ENCODE measurements around the gene DDX39A.
"Not testable (repeated sequence)": the region's sequence is repeated elsewhere in the genome, so short reads cannot be mapped to it uniquely, and the experiment has no call there.

Gene DDX39A

DNA sequence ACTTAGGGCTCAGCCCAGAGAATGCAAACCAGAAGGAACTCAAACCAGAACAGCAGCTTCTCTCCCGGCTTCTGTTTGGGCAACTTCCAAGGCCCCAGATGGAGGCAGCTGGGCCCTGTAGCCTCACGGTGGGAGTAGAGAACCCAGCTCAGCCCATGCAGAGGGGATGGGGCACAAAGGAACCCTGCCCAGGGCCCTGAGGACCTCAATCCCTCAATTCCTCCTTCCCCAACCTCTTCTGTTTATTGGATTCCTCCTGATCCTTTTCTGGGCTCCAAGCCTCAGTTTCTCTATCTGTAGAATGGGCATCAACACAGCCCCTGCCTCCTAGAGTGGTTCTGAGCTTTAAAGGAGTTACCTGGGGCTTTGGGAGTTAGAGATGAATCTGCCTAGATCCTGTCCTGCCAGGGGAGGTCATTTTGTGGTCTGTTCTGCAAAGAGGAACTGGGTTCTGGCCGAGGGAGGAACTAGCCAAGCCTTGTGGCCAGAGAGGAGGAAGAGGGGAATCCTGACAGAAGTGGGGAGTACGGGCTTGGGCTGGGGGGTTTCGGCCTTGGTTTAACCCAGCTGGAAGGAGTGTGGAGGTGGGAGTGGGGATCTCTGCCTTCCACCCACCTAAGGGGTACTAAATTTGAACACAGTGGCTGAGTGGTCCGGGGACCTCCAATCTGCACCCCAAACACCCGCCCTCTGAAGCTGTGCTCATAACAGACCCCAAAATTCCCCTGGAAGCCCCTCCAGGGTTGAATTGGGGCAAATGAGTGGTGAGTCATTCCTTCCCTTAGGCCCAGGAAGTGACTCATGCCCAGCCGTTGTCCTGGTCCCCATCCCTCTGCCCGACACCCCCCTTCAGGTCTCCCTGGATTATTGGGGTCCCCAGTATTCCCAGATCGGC lies 35.2 kb downstream of the DDX39A start:
- DNase-seq, result peak; percentile 86

- peak; percentile 93 for DNase-seq
Observed at GRCh38 chr19:14381689-14382474, 37.3 kb downstream of the DDX39A start.

- DNase-seq, result peak; percentile 19
Observed at GRCh38 chr19:14379294-14380065, 39.7 kb downstream of the DDX39A start.

DNA sequence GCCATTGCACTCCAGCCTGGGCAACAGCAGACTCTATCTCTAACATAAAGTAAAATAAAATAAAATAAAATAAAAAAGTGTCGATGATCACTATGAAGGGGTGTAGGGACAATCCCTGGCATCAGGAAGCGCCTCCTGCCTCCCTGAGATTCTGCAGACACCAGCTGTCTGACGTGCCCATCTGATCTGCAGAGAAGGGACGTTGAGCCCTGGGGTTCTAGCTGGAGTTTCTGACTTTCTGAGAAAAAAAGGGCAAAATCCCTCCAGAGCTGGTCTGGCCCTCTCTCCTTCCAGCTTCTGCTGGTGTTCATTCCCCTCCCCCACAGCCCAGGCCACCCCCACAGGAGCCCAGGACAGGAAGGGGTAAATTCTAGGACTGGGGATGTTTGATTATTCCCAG lies 40.3 kb downstream of the DDX39A start:
- no peak for DNase-seq

DNA sequence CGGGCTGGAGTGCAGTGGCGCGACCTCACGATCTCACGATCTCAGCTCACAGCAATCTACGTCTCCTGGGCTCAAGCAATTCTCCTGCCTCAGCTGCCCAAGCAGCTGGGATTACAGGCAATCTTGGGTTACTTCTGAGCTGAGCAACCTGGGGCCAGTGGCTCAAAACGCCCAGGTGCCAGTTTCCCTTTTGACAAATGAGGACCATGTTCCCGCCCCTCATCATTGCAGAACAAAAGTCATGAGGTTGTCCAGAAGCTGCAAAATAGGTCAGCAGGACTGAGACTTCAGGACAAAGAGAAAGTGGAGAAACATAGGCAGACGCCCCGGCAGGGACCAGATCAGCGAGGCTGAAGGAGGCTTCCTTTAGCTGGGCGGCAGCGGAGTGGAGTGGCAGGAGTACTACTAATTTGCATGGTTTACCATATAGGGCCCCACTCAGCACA lies 41.2 kb downstream of the DDX39A start:
- peak; percentile 1 for DNase-seq

DNA sequence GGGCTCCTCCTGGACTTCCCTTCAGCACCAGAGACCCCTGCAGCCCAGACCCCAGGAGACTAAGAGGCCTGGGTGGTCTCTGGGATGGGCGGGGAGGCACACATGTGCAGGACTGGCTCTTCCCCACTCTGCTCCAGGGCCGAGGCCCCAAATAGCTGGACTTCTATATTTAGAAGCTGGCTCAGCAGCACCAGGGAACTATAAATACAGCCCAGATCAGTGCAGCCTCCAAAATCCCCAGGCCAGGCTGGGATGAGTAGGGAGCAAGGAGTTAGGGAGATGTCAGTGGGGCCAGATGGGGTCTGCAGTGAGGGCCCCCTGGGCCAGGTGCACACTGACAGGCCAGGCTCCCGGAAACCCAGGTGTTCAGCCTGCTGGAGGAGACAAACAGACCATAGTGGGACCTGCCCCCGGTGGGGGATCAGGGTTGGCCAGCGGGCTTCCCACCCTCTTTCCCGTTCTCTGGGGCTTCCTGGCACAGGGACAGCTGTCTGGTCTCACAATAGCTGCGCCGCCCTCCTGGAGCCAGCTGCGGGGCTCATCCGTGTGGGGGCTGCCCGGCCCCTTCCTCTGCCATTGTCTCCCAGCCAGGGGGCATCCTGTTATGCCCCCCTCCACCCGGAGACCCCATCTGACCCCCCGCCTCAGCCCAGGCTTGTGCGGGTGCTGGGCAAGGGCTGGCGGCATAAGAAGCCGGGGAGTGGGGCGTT lies 43.4 kb downstream of the DDX39A start:
- DNase-seq, result no peak

GRCh38 chr19:14375055-14375581 lies 44.0 kb downstream of the DDX39A start:
- peak; percentile 98 for DNase-seq

GRCh38 chr19:14374313-14374712 lies 44.8 kb downstream of the DDX39A start:
- peak; percentile 52 for DNase-seq

- DNase-seq, result peak; percentile 53
Observed at GRCh38 chr19:14372384-14373077, 46.6 kb downstream of the DDX39A start.

DNA sequence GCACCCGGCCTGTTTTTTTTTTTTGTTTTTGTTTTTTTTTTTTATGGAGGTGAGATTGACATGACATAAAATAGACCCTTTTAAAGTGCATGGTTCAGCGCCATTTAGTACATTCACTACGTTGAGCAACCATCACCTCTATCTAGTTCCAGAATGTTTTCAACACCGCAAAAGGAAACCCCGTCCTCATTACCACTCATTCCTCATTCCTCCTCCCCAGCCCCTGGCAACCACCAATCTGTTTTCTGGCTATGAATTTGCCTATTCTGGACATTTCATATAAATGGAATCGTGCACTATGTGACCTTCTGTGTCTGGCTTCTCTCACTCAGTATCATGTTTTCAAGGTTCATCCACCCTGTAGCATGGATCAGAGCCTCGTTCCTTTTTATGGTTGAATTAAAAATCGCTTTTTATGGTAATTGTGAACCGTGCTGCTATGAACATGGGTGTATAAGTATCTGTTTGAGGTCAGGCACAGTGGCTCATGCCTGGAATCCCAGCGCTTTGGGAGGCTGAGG lies 47.8 kb downstream of the DDX39A start:
- no peak for DNase-seq

- no peak for DNase-seq
Observed at GRCh38 chr19:14370940-14371280, 48.2 kb downstream of the DDX39A start.

- peak; percentile 85 for DNase-seq
Observed at GRCh38 chr19:14370169-14370939, 48.8 kb downstream of the DDX39A start.

DNA sequence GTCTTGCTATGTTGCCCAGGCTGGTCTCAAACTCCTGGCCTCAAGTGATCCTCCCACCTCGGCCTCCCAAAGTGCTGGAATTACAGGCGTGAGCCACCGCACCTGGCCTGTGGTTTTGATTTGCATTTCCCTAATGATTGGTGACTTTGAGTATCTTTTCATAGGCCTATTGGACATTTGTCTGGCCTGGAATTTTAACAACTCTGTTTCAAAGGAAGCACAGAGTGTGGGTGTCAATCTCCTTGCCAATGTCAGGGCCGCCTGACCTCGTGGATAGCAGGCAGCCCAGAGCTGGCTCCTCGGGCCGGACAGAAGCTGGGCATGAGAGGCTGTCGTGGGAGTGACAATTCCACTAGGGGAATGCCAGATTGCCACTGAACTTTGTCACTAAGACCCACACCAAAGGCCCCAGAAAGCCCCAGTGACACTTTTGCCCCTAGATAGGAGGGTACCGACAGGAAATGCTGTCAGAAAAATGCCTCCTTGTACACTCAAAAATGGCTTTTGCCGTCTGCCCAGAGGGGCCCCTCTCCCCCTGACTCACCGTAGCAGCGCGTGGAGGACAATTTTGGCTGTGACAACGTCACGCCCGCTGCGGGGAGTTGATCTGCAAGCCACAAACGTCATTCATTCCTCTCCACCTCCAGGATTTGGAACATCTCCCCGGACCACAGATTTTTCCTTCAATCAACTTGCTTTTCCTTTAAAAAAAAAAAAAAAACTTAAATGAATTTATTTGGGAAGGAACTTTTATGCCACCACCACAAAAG lies 49.6 kb downstream of the DDX39A start:
- DNase-seq, result peak; percentile 97

- DNase-seq, result peak; percentile 91
Observed at GRCh38 chr19:14368011-14368513, 51.1 kb downstream of the DDX39A start.

GRCh38 chr19:14367016-14367415 lies 52.1 kb downstream of the DDX39A start:
- no peak for DNase-seq

DNA sequence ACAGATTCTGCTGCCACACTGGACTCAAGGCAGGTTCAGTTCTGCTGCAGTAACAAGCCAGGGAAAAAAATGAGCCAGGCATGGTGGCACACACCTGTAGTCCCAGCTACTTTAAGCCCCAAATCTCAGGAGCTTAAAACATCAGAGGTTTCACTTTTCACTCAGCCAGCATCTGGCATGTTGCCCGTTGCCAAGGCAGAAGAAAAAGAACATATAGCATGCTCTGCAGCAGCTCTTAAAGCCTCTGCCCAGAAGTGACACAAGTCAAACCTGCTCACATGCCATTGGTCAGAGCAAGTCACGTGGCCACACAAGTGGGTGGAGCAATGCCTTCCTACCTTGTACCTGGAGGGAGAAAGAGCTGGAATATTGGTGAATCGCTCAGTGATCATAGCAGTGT lies 52.6 kb downstream of the DDX39A start:
- peak; percentile 96 for DNase-seq

- not testable (repeated sequence) for DNase-seq
Observed at GRCh38 chr19:14364098-14364443, 55.1 kb downstream of the DDX39A start.

DNA sequence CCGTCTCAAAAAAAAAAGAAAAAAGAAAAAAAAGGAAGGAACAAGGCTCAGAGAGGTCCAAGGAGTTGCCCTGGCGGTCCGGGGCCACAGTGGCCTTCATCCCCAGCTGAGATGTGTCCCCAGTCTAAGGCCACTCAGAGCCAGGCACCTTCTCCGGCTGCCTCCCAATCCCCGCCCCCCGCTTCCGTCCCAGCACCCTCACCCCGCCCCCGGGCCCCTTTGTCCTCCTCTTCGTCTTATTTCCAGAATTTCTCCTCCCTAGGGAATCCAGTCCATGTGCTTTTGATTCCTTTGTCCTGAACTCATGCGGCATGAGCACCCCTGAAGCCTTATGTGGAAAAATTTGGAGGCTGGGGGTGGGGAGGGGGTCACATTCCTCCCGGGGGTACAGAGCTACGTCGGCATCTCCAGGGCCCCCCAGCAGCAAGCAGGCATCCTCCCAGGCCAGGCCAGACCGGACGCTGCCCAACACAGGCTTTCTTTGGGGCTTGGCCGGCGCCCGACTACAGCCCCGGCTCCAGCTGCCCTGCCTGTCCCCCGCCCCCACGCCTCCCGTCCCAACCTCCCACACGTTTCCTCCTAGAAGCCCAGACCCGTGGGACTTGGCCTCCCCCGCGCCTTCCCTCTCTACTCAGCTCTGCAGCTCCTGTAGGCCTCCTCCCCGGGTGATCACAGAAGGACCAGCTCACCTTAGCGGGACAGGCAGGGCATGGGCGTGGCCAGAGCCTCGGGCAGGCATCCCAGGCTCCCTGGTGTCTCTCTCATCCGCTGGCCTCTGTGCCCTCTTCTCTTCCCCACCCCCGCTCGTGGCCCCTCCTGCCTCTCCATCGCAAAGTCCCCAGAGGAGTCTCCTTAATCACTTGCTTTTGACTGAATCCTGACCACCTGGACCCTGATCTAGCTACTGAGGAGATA lies 55.7 kb downstream of the DDX39A start:
- DNase-seq, result peak; percentile 61

All from CD4-positive, alpha-beta T cell treated with Interleukin-17A for 1 hour (primary cell).